Measurements from ENCODE around the gene TAF6. TPM values are rescaled to one million over a fixed set of nuclear protein-coding genes. Genes with fewer than 3 reads are reported as not detected.
A peak's percentile ranks its signal among the peaks of the same experiment; 100 is the strongest.

TAF6 gene
- total RNA-seq, 1 experiment from 2014 or later: 34.3 TPM

Small RNAs within 50 kb of the gene (small RNA-seq; reads per million reads assigned to genes)
- gene MIR106B: 120 reads per million, percentile 99 among the genes with 10 or more reads in this experiment
- gene MIR25: 935 reads per million, percentile 100 among the genes with 10 or more reads in this experiment
- 529 reads per million, percentile 100 among the genes with 10 or more reads in this experiment for gene MIR93

Other genes starting within 250 kb of the TAF6 start
- gene OR2AE1, start 242.3 kb downstream of the TAF6 start, total RNA-seq (2014; rRNA removed; shearing (Covaris generic); ENCODE audit: low replicate concordance): not detected in 2 replicates
- 20.9 and 25.2 TPM in 2 replicates for gene TRIM4, start 199.8 kb downstream of the TAF6 start, total RNA-seq (2014; rRNA removed; shearing (Covaris generic); ENCODE audit: low replicate concordance)
- gene GJC3, start 189.7 kb downstream of the TAF6 start, total RNA-seq (2014; rRNA removed; shearing (Covaris generic); ENCODE audit: low replicate concordance): 0.47 TPM in 1 of 2 replicates, not detected in the other
- 1.0 and 2.0 TPM in 2 replicates for gene AZGP1, start 143.3 kb downstream of the TAF6 start, total RNA-seq (2014; rRNA removed; shearing (Covaris generic); ENCODE audit: low replicate concordance)
- gene ZKSCAN1, start 103.8 kb downstream of the TAF6 start, total RNA-seq (2014; rRNA removed; shearing (Covaris generic); ENCODE audit: low replicate concordance): 21.3 and 22.1 TPM in 2 replicates
- 6.1 and 16.6 TPM in 2 replicates for gene ZSCAN21, start 69.6 kb downstream of the TAF6 start, total RNA-seq (2014; rRNA removed; shearing (Covaris generic); ENCODE audit: low replicate concordance)
- gene ZNF3, start 37.6 kb downstream of the TAF6 start, total RNA-seq (2014; rRNA removed; shearing (Covaris generic); ENCODE audit: low replicate concordance): 17.6 and 20.8 TPM in 2 replicates
- 52.7 and 61.1 TPM in 2 replicates for gene COPS6, start 30.4 kb downstream of the TAF6 start, total RNA-seq (2014; rRNA removed; shearing (Covaris generic); ENCODE audit: low replicate concordance)
- 109 and 175 TPM in 2 replicates for gene MCM7, start 18.0 kb downstream of the TAF6 start, total RNA-seq (2014; rRNA removed; shearing (Covaris generic); ENCODE audit: low replicate concordance)
- 3.6 and 14.5 TPM in 2 replicates for gene AP4M1, start 17.7 kb downstream of the TAF6 start, total RNA-seq (2014; rRNA removed; shearing (Covaris generic); ENCODE audit: low replicate concordance)
- 13.0 and 16.6 TPM in 2 replicates for gene CNPY4, start 276 bp upstream of the TAF6 start, total RNA-seq (2014; rRNA removed; shearing (Covaris generic); ENCODE audit: low replicate concordance)
- 1.4 TPM in 1 of 2 replicates, not detected in the other for gene MBLAC1, start 7.6 kb upstream of the TAF6 start, total RNA-seq (2014; rRNA removed; shearing (Covaris generic); ENCODE audit: low replicate concordance)
- 171 and 292 TPM in 2 replicates for gene LAMTOR4, start 29.6 kb upstream of the TAF6 start, total RNA-seq (2014; rRNA removed; shearing (Covaris generic); ENCODE audit: low replicate concordance)
- gene TRAPPC14, start 39.4 kb upstream of the TAF6 start, total RNA-seq (2014; rRNA removed; shearing (Covaris generic); ENCODE audit: low replicate concordance): 15.8 and 23.3 TPM in 2 replicates
- 0.11 TPM in 1 of 2 replicates, not detected in the other for gene GAL3ST4, start 49.3 kb upstream of the TAF6 start, total RNA-seq (2014; rRNA removed; shearing (Covaris generic); ENCODE audit: low replicate concordance)
- gene GPC2, start 58.0 kb upstream of the TAF6 start, total RNA-seq (2014; rRNA removed; shearing (Covaris generic); ENCODE audit: low replicate concordance): 1.9 and 5.3 TPM in 2 replicates
- 8.1 and 22.1 TPM in 2 replicates for gene STAG3, start 58.6 kb upstream of the TAF6 start, total RNA-seq (2014; rRNA removed; shearing (Covaris generic); ENCODE audit: low replicate concordance)
- 1.6 and 2.7 TPM in 2 replicates for gene PVRIG, start 100.6 kb upstream of the TAF6 start, total RNA-seq (2014; rRNA removed; shearing (Covaris generic); ENCODE audit: low replicate concordance)
- gene SPDYE3, start 188.3 kb upstream of the TAF6 start, total RNA-seq (2014; rRNA removed; shearing (Covaris generic); ENCODE audit: low replicate concordance): not detected in 2 replicates
- gene PILRB, start 238.8 kb upstream of the TAF6 start, total RNA-seq (2014; rRNA removed; shearing (Covaris generic); ENCODE audit: low replicate concordance): 58.9 and 98.2 TPM in 2 replicates

Data from Karpas-422 (cell line).